ENCODE measurements around the gene NDUFB11. TPM values are rescaled to one million over a fixed set of nuclear protein-coding genes. Genes with fewer than 3 reads are reported as not detected.

The NDUFB11 gene
- total and polyA plus RNA-seq, 2 donors (not counting 3 experiments of a cell fraction or from before 2014, with no cell fraction given) = 65.2 to 88.0 TPM

- no peaks in the 10 kb centered on the region for H3K79me2 ChIP-seq (ENCODE audit: control insufficient read depth, insufficient read depth, low read length)
- H3K4me2 ChIP-seq (ENCODE audit: insufficient read depth, low read length) = no peak overlapping the region
- intact Hi-C loops (cut with micrococcal nuclease) = no loop called here
- peaks cover 0 to 42% of the 10 kb centered on the region in 2 experiments for H3K36me3 ChIP-seq (ENCODE audit: control insufficient read depth in 2 of 2, extremely low read depth in 1 of 2, insufficient read depth in 2 of 2, low read length in 2 of 2)
- no peaks in the 10 kb centered on the region for H3K9me3 ChIP-seq (replicated peaks; ENCODE audit: control insufficient read depth, insufficient read depth, low read length)
- TF ChIP-seq CTCF (IDR thresholded peaks at IDR 0.05; ENCODE audit: extremely low read depth in 1 of 2, insufficient read depth in 1 of 2, low read depth in 1 of 2, low read length in 2 of 2) = no peak
- no peak for TF ChIP-seq JUN (IDR thresholded peaks at IDR 0.05; ENCODE audit: borderline replicate concordance, insufficient read depth, insufficient read length, low read depth)
- TF ChIP-seq POLR2A (IDR thresholded peaks at IDR 0.05; ENCODE audit: low read depth, low read length) = no peak
- TF ChIP-seq GATA2 (IDR thresholded peaks at IDR 0.05; ENCODE audit: insufficient read depth, insufficient read length, low read depth, low read length) = no peak
- no peak for TF ChIP-seq MAX (IDR thresholded peaks at IDR 0.05; ENCODE audit: insufficient read depth, insufficient read length)
- no peak for TF ChIP-seq MYC (IDR thresholded peaks at IDR 0.05; ENCODE audit: low read depth, low read length)
- POLR2A ChIA-PET = no interaction called here
- H3K4me3 ChIP-seq (replicated peaks in 1 of 3; ENCODE audit: insufficient read depth in 1 of 3, low read depth in 1 of 3, low read length in 3 of 3) = no peak overlapping the region
- H3K9me1 ChIP-seq (replicated peaks; ENCODE audit: control insufficient read depth, extremely low read depth, insufficient read depth, low read length) = no peaks in the 10 kb centered on the region
- no peaks in the 10 kb centered on the region for H4K20me1 ChIP-seq (replicated peaks; ENCODE audit: control insufficient read depth, extremely low read depth, insufficient read depth, low read length)
- H3K27me3 ChIP-seq (ENCODE audit: control insufficient read depth in 2 of 2, insufficient read depth in 2 of 2, low read length in 2 of 2) = no peaks in the 10 kb centered on the region
- dilution Hi-C loops (cut with MboI; ENCODE audit: extremely low pct_ligation_motif_present, low sequenced_read_pairs) = no loop called here
- no peak overlapping the region for H3K9ac ChIP-seq (replicated peaks; ENCODE audit: extremely low read depth, insufficient read depth, low read length)
- H3K4me1 ChIP-seq (ENCODE audit: control insufficient read depth, extremely low read depth, insufficient read depth, low read length) = no peaks in the 10 kb centered on the region
- H3K27ac ChIP-seq (ENCODE audit: insufficient read depth, low read depth, low read length) = no peak overlapping the region
- CTCF ChIA-PET = no interaction called here
- DNase-seq (ENCODE audit: low read depth, low spot score) = no peak
- H2AFZ ChIP-seq (ENCODE audit: low read depth, low read length) = no peak overlapping the region
- BruUV-seq (replicated peaks) = no TSS peak
- FAIRE-seq = no peak
Measured at GRCh38 chrX:47179221-47179927, 34.9 kb upstream of the NDUFB11 start.
